NT2/D1 (cell line): ENCODE measurements around the gene STAT4.

Source experiments
- SUZ12 ChIP-seq: IDR thresholded peaks from 2 replicates; pipeline ENCODE4 v1.6.1; 2011; ENCODE audit not compliant: insufficient read length, insufficient read depth; ENCODE audit errors: extremely low read depth
- YY1 ChIP-seq: IDR thresholded peaks from 2 replicates; pipeline ENCODE4 v1.6.1; 2011; ENCODE audit not compliant: insufficient read length, insufficient read depth
- ZNF274 ChIP-seq: IDR thresholded peaks from 2 replicates; pipeline ENCODE4 v1.6.1; 2011; ENCODE audit warnings: mild to moderate bottlenecking, low read depth, low read length

- TF ChIP-seq YY1: no peak
- no peak for TF ChIP-seq ZNF274
- no peak for TF ChIP-seq SUZ12
Measured at GRCh38 chr2:191019376-191019775, 131.4 kb downstream of the STAT4 start.
